ENCODE data around the gene ZBED2. TPM values are rescaled to one million over a fixed set of nuclear protein-coding genes. Genes with fewer than 3 reads are reported as not detected.
A peak's percentile ranks its signal among the peaks of the same experiment; 100 is the strongest.
"Not testable (repeated sequence)": the region's sequence is repeated elsewhere in the genome, so short reads cannot be mapped to it uniquely, and the experiment has no call there.

The ZBED2 gene
- total RNA-seq = 13.5 and 15.2 TPM in 2 replicates

- peak; percentile 59 for DNase-seq (ENCODE audit: low read depth)
Measured at GRCh38 chr3:111595232-111595631, at the start of gene ZBED2. Gene ZBED2 (minus strand): TSS chr3:111595346. CDS start chr3:111594201, 1,145 bp downstream.

- no peak for DNase-seq (ENCODE audit: low read depth)
Measured at GRCh38 chr3:111639316-111639715, 44.2 kb upstream of the ZBED2 start.

GRCh38 chr3:111636366-111636885, 41.3 kb upstream of the ZBED2 start:
- DNase-seq (ENCODE audit: low read depth) = no peak

- DNase-seq (ENCODE audit: low read depth) = no peak
Measured at GRCh38 chr3:111635403-111635802, 40.3 kb upstream of the ZBED2 start.

- DNase-seq (ENCODE audit: low read depth) = not testable (repeated sequence)
Measured at GRCh38 chr3:111630638-111631037, 35.5 kb upstream of the ZBED2 start.

- DNase-seq (ENCODE audit: low read depth) = not testable (repeated sequence)
Measured at GRCh38 chr3:111629018-111629417, 33.9 kb upstream of the ZBED2 start.

- DNase-seq (ENCODE audit: low read depth) = peak; percentile 30
Measured at GRCh38 chr3:111627092-111627491, 31.9 kb upstream of the ZBED2 start.

- DNase-seq (ENCODE audit: low read depth) = no peak
Measured at GRCh38 chr3:111621535-111621934, 26.4 kb upstream of the ZBED2 start.

GRCh38 chr3:111619833-111620232, 24.7 kb upstream of the ZBED2 start:
- DNase-seq (ENCODE audit: low read depth) = peak; percentile 75

- no peak for DNase-seq (ENCODE audit: low read depth)
Measured at GRCh38 chr3:111618945-111619344, 23.8 kb upstream of the ZBED2 start.

GRCh38 chr3:111617912-111618601, 22.9 kb upstream of the ZBED2 start:
- no peak for DNase-seq (ENCODE audit: low read depth)

GRCh38 chr3:111617406-111617805, 22.3 kb upstream of the ZBED2 start:
- no peak for DNase-seq (ENCODE audit: low read depth)

- DNase-seq (ENCODE audit: low read depth) = no peak
Measured at GRCh38 chr3:111616417-111617105, 21.4 kb upstream of the ZBED2 start.

GRCh38 chr3:111615880-111616279, 20.7 kb upstream of the ZBED2 start:
- DNase-seq (ENCODE audit: low read depth) = no peak

- no peak for DNase-seq (ENCODE audit: low read depth)
Measured at GRCh38 chr3:111613294-111613693, 18.1 kb upstream of the ZBED2 start.

GRCh38 chr3:111610612-111611054, 15.5 kb upstream of the ZBED2 start:
- no peak for DNase-seq (ENCODE audit: low read depth)

- DNase-seq (ENCODE audit: low read depth) = peak; percentile 45
Measured at GRCh38 chr3:111610189-111610588, 15.0 kb upstream of the ZBED2 start.

- DNase-seq (ENCODE audit: low read depth) = no peak
Measured at GRCh38 chr3:111609700-111610099, 14.6 kb upstream of the ZBED2 start.

GRCh38 chr3:111608383-111608782, 13.2 kb upstream of the ZBED2 start:
- no peak for DNase-seq (ENCODE audit: low read depth)

- no peak for DNase-seq (ENCODE audit: low read depth)
Measured at GRCh38 chr3:111607240-111607920, 12.2 kb upstream of the ZBED2 start.

- DNase-seq (ENCODE audit: low read depth) = no peak
Measured at GRCh38 chr3:111605493-111605892, 10.3 kb upstream of the ZBED2 start.

GRCh38 chr3:111605018-111605417, 9.9 kb upstream of the ZBED2 start:
- DNase-seq (ENCODE audit: low read depth) = no peak

Data from renal cortical epithelial cell (primary cell).